HG02885 (cell line): ENCODE data around the gene CCDC197.

Experiments
- ATAC-seq: cut with Tn5 transposase; IDR thresholded peaks from one replicate; pipeline ENCODE4 v1.9.1; 2021; ENCODE audit warnings: mild to moderate bottlenecking; ENCODE audit not compliant: unreplicated experiment, poor library complexity

CCDC197 gene

GRCh38 chr14:94021416-94022157 is 24.5 kb downstream of the CCDC197 start:
- ATAC-seq, result no peak

- ATAC-seq, result no peak
These were observed 25.7 kb downstream of the CCDC197 start for GRCh38 chr14:94022532-94023411.

GRCh38 chr14:94024549-94024948 is 27.4 kb downstream of the CCDC197 start:
- ATAC-seq, result no peak

GRCh38 chr14:94025720-94026119 is 28.6 kb downstream of the CCDC197 start:
- no peak for ATAC-seq

GRCh38 chr14:94026173-94026888 is 29.2 kb downstream of the CCDC197 start, which contains the start of gene OTUB2:
Gene OTUB2, plus strand, starts transcription at chr14:94026340. Its CDS starts 198 bp downstream, at chr14:94026538.
- peak; percentile 99 for ATAC-seq

- no peak for ATAC-seq
These were observed 29.9 kb downstream of the CCDC197 start for GRCh38 chr14:94026889-94027469.

- ATAC-seq, result no peak
These were observed 30.7 kb downstream of the CCDC197 start for GRCh38 chr14:94027566-94028449.

- no peak for ATAC-seq
These were observed 31.3 kb downstream of the CCDC197 start for GRCh38 chr14:94028450-94028826.

- ATAC-seq, result no peak
These were observed 32.2 kb downstream of the CCDC197 start for GRCh38 chr14:94029265-94029664.

- ATAC-seq, result no peak
These were observed 32.6 kb downstream of the CCDC197 start for GRCh38 chr14:94029671-94030203.

GRCh38 chr14:94030571-94030970 is 33.5 kb downstream of the CCDC197 start:
- ATAC-seq, result no peak

GRCh38 chr14:94031161-94031882 is 34.2 kb downstream of the CCDC197 start:
- ATAC-seq, result no peak

- ATAC-seq, result no peak
These were observed 34.8 kb downstream of the CCDC197 start for GRCh38 chr14:94031883-94032279.

- no peak for ATAC-seq
These were observed 37.8 kb downstream of the CCDC197 start for GRCh38 chr14:94034886-94035285.

GRCh38 chr14:94036313-94037167 is 39.4 kb downstream of the CCDC197 start:
- ATAC-seq, result peak; percentile 93

- no peak for ATAC-seq
These were observed 40.9 kb downstream of the CCDC197 start for GRCh38 chr14:94037954-94038353.

- ATAC-seq, result no peak
These were observed 41.4 kb downstream of the CCDC197 start for GRCh38 chr14:94038510-94038909.
